GM12878 (cell line): Measurements from ENCODE around the gene C18orf63. TPM values are rescaled to one million over a fixed set of nuclear protein-coding genes. Genes with fewer than 3 reads are reported as not detected.
A peak's percentile ranks its signal among the peaks of the same experiment; 100 is the strongest.

Experiments used
- ATAC-seq: fragments of 200-7000 bp; cut with Tn5 transposase; 3 replicates; pipeline ENCODE4 v1.9.1; 2020; ENCODE audit warnings: mild to moderate bottlenecking, moderate library complexity
- BruUV-seq: library from RNA; stranded (reverse); fragments of 400-500 nt; replicated peaks from 2 replicates; lab custom pipeline; 2021; lab: Mats Ljungman, UMichigan
- CTCF ChIA-PET: fragments of 300-600 bp; sonication (Branson Sonifier 250); formaldehyde crosslinking; extraction: SDS; loops from one replicate; lab custom pipeline; 2021; ENCODE audit warnings: inconsistent platforms; lab: Yijun Ruan, JAX
- POLR2A ChIA-PET: fragments of 350-600 bp; formaldehyde crosslinking; extraction: SDS; loops from one replicate; lab custom pipeline; 2021; ENCODE audit warnings: inconsistent platforms; lab: Charles Lee
- RAD21 ChIA-PET: fragments of 300-600 bp; sonication (Branson Sonifier 250); formaldehyde crosslinking; loops from one replicate; lab custom pipeline; 2023; ENCODE audit warnings: antibody characterized with exemption; ENCODE audit not compliant: unreplicated experiment; lab: Charles Lee
- SMC1A ChIA-PET: fragments of 300-600 bp; sonication (Branson Sonifier 250); formaldehyde crosslinking; loops from one replicate; lab custom pipeline; 2023; ENCODE audit not compliant: unreplicated experiment, uncharacterized antibody; lab: Charles Lee
- DNase-seq: peaks from one replicate; pipeline ENCODE4 v3.0.0-alpha.2; 2011; ENCODE audit warnings: low read depth, low spot score
- FAIRE-seq: peaks from 3 replicates; lab custom pipeline; 2011; peaks lifted over from hg19 to GRCh38; lab: Jason Lieb, UNC
- H2AFZ ChIP-seq: 2 replicates; pipeline ENCODE4 v1.6.0; 2011; ENCODE audit warnings: low read depth, low read length, control low read depth; ENCODE audit not compliant: control insufficient read depth
- H3K27ac ChIP-seq: 2 replicates; pipeline ENCODE4 v1.5.1; 2011; ENCODE audit warnings: control low read depth; ENCODE audit not compliant: control insufficient read depth, insufficient read depth
- H3K27me3 ChIP-seq, 2 experiments: replicated peaks in 1 of 2; 2 replicates each; pipeline versions ENCODE4 v1.6.0 to v1.6.1; 2011; ENCODE audit warnings: low read length in 1 of 2; ENCODE audit not compliant: control insufficient read depth in 2 of 2, insufficient read depth in 2 of 2
- H3K36me3 ChIP-seq, 2 experiments: 2 replicates each; pipeline ENCODE4 v1.5.1; 2011; ENCODE audit warnings: low read length in 1 of 2; ENCODE audit not compliant: control insufficient read depth in 2 of 2, insufficient read depth in 2 of 2
- H3K4me1 ChIP-seq: 2 replicates; pipeline ENCODE4 v1.6.1; 2011; ENCODE audit warnings: mild to moderate bottlenecking, low read length, moderate library complexity, mixed read lengths; ENCODE audit not compliant: control insufficient read depth, insufficient read depth
- H3K4me2 ChIP-seq: 2 replicates; pipeline ENCODE4 v1.6.0; 2011; ENCODE audit warnings: control low read depth; ENCODE audit not compliant: control insufficient read depth, insufficient read depth
- H3K4me3 ChIP-seq: fragments of 200-600 bp; sonication (generic); 2 replicates; pipeline ENCODE4 v1.5.1; 2016
- H3K79me2 ChIP-seq: 2 replicates; pipeline ENCODE4 v1.6.0; 2011; ENCODE audit warnings: low read length; ENCODE audit not compliant: control insufficient read depth, insufficient read depth
- H3K9ac ChIP-seq: 2 replicates; pipeline ENCODE4 v1.8.0; 2011; ENCODE audit warnings: low read length, control low read depth, mixed read lengths; ENCODE audit not compliant: control insufficient read depth, insufficient read depth
- H3K9me3 ChIP-seq: replicated peaks from 3 replicates; pipeline ENCODE4 v1.5.1; 2011; ENCODE audit warnings: mild to moderate bottlenecking, low read length; ENCODE audit not compliant: control insufficient read depth, insufficient read depth
- H4K20me1 ChIP-seq: 2 replicates; pipeline ENCODE4 v1.6.0; 2011; ENCODE audit not compliant: control insufficient read depth, insufficient read depth
- ATF2 ChIP-seq: IDR thresholded peaks from 2 replicates; pipeline ENCODE4 v1.6.1; 2012; ENCODE audit warnings: low read length, inconsistent platforms
- BMI1 ChIP-seq: fragments of 450-650 bp; IDR thresholded peaks from 2 replicates; pipeline ENCODE4 v1.6.1; 2016; ENCODE audit warnings: mild to moderate bottlenecking, moderate library complexity, borderline replicate concordance
- ETV6 ChIP-seq, 2 experiments: fragments of 450-650 bp in 1 of 2; IDR thresholded peaks in 1 of 2; conservative IDR thresholded peaks in 1 of 2; 2 replicates each; pipeline ENCODE4 v1.6.1; 2014; ENCODE audit warnings: antibody characterized with exemption in 1 of 2, borderline replicate concordance in 1 of 2, low read depth in 1 of 2, mild to moderate bottlenecking in 1 of 2, moderate library complexity in 1 of 2
- NFYB ChIP-seq: IDR thresholded peaks from 2 replicates; pipeline ENCODE4 v1.6.1; 2011; ENCODE audit warnings: low read depth, mild to moderate bottlenecking, low read length, improper control_type of control experiment, moderate library complexity; ENCODE audit not compliant: insufficient read depth
- USF1 ChIP-seq: IDR thresholded peaks from 2 replicates; pipeline ENCODE4 v1.6.1; 2011; ENCODE audit warnings: borderline replicate concordance, low read depth, mild to moderate bottlenecking, moderate library complexity, mixed read lengths, low read length; ENCODE audit not compliant: insufficient read depth; ENCODE audit errors: extremely low read length
- ZNF592 ChIP-seq: fragments of 450-650 bp; IDR thresholded peaks from 2 replicates; pipeline ENCODE4 v1.6.1; 2017; ENCODE audit warnings: mild to moderate bottlenecking, moderate library complexity
- WGBS: methylation state at CpG from one replicate; pipeline ENCODE4 v1.1.6; 2016; ENCODE audit warnings: low lambda C conversion rate; ENCODE audit not compliant: insufficient replicate concordance, insufficient coverage; ENCODE audit errors: missing lambda C conversion rate; 5-methylcytosine and 5-hydroxymethylcytosine counted together
- in situ Hi-C: fragments of 300-500 bp; cut with MboI; formaldehyde crosslinking; loops from 9 replicates; pipeline ENCODE4 v1.14.3; 2018; ENCODE audit warnings: mixed read lengths
- intact Hi-C: fragments of 100-400 bp; cut with micrococcal nuclease; formaldehyde crosslinking; loops from one replicate; pipeline ENCODE4 v1.14.2; 2022; ENCODE audit not compliant: unreplicated experiment
- polyA plus RNA-seq, 11 experiments: library from polyadenylated mRNA; depleted of rRNA in 4 of 11; unstranded in 6 of 11; stranded (reverse) in 5 of 11; fragments of >200 nt; fragmentation: Nextera tagmentation in 4 of 11; fragmentation: Illumina TruSeq in 1 of 11; extraction: Ambion mirVana in 4 of 11; extraction: Trizol in 1 of 11; gene quantifications; 1 replicate in 1 of 11; 2 replicates in 10 of 11; pipeline versions ENCODE4 v1.2.1 to v1.2.3, GENCODE V29; 2011 to 2016; ENCODE audit warnings: inconsistent platforms in 2 of 11, missing spikeins in 2 of 11, low read depth in 1 of 11
- total RNA-seq, 4 experiments: library from RNA; depleted of rRNA in 3 of 4; stranded (reverse); fragments of >200 nt in 3 of 4; fragmentation: Illumina TruSeq in 1 of 4; extraction: Trizol in 1 of 4; gene quantifications; 2 replicates each; pipeline versions ENCODE4 v1.2.1 to v1.2.3, GENCODE V29; 2013 to 2021

Gene C18orf63
- total and polyA plus RNA-seq, 10 of the 15 experiments (the other 5 are each of a cell fraction or from before 2014, with no cell fraction given), result not detected

- RAD21 ChIA-PET, result no interaction called here
- Histone ChIP-seq H3K9me3 (no peaks in the 10 kb centered on the region), H3K27ac (no peak overlapping the region), H3K4me1 (no peaks in the 10 kb centered on the region), H3K4me2 (no peak overlapping the region), H2AFZ (no peak overlapping the region), H3K9ac (no peak overlapping the region), H3K79me2 (no peaks in the 10 kb centered on the region), H3K4me3 (no peak overlapping the region), H4K20me1 (no peaks in the 10 kb centered on the region), H3K27me3 (no peaks in the 10 kb centered on the region), H3K36me3 (no peaks in the 10 kb centered on the region)
- DNase-seq, result no peak
- POLR2A ChIA-PET, result no interaction called here
- TF ChIP-seq ETV6 (conservative IDR thresholded peaks at IDR 0.05 in 1 of 2, IDR thresholded peaks at IDR 0.05 in 1 of 2; ENCODE audit: borderline replicate concordance in 1 of 2, low read depth in 1 of 2) (no peak), USF1 (no peak)
- no TSS peak for BruUV-seq
- CTCF ChIA-PET, result no interaction called here
- intact Hi-C loops (no loop called here), in situ Hi-C loops (no loop called here)
- SMC1A ChIA-PET, result interaction anchor here (0.9 kb wide), 2 partner anchors 12 to 34 kb away, joined by 3 to 6 read pairs; no protein-coding TSS in a partner anchor
- WGBS, result 49% methylated on average over 3 of the region's 3 CpGs
- no peak for FAIRE-seq
- no peak for ATAC-seq
These were observed 15.9 kb upstream of the C18orf63 start for GRCh38 chr18:74299746-74300145.

GRCh38 chr18:74303306-74303705, 12.3 kb upstream of the C18orf63 start:
- TF ChIP-seq BMI1 (no peak), ATF2 (no peak), NFYB (no peak), ZNF592 (no peak)
- H3K36me3 ChIP-seq, result no peaks in the 10 kb centered on the region
- no peak overlapping the region for H2AFZ ChIP-seq
- H3K79me2 ChIP-seq, result no peaks in the 10 kb centered on the region
- RAD21 ChIA-PET, result no interaction called here
- no peak overlapping the region for H3K9ac ChIP-seq
- SMC1A ChIA-PET, result no interaction called here
- no peaks in the 10 kb centered on the region for H3K4me1 ChIP-seq
- POLR2A ChIA-PET, result no interaction called here
- no peak overlapping the region for H3K4me3 ChIP-seq
- FAIRE-seq (peak; percentile 47), ATAC-seq (peak; percentile 21; the same call in 1 of the 3 replicates), DNase-seq (no peak)
- no peak overlapping the region for H3K27ac ChIP-seq
- intact Hi-C loops, result no loop called here
- no peaks in the 10 kb centered on the region for H4K20me1 ChIP-seq
- no peak overlapping the region for H3K4me2 ChIP-seq
- in situ Hi-C loops, result no loop called here
- no peaks in the 10 kb centered on the region for H3K9me3 ChIP-seq
- no peaks in the 10 kb centered on the region for H3K27me3 ChIP-seq
- 36% methylated on average over 5 of the region's 5 CpGs for WGBS
- BruUV-seq, result no TSS peak
- CTCF ChIA-PET, result no interaction called here
